K562 (cell line): ENCODE data around the gene PHF1. TPM values are rescaled to one million over a fixed set of nuclear protein-coding genes. Genes with fewer than 3 reads are reported as not detected.

ENCODE experiments used
- CSDE1 ChIP-seq, 2 experiments: fragments of 450-650 bp; IDR thresholded peaks; 2 replicates each; pipeline ENCODE4 v1.6.1; 2016; ENCODE audit warnings: mild to moderate bottlenecking in 1 of 2
- DIDO1 ChIP-seq: fragments of 450-650 bp; IDR thresholded peaks from 2 replicates; pipeline ENCODE4 v1.6.1; 2016; ENCODE audit warnings: low read depth, missing biosample characterization, missing genetic modification characterization
- EHMT2 ChIP-seq: fragments of 450-650 bp; IDR thresholded peaks from 2 replicates; pipeline ENCODE4 v1.6.1; 2018; ENCODE audit warnings: antibody characterized with exemption
- FOS ChIP-seq: IDR thresholded peaks from 3 replicates; pipeline ENCODE4 v1.6.1; 2011; ENCODE audit not compliant: insufficient read length; ENCODE audit errors: extremely low read depth
- GMEB1 ChIP-seq: fragments of 250-450 bp; sonication (Bioruptor Pico); IDR thresholded peaks from 2 replicates; pipeline ENCODE4 v1.4.0; 2020; ENCODE audit warnings: mild to moderate bottlenecking
- HNRNPL ChIP-seq: fragments of 200-400 bp; formaldehyde crosslinking; IDR thresholded peaks from 2 replicates; pipeline ENCODE4 v1.6.1; 2017; ENCODE audit warnings: low read depth, mild to moderate bottlenecking, low read length
- KLF1 ChIP-seq: fragments of 450-650 bp; IDR thresholded peaks from 2 replicates; pipeline ENCODE4 v1.6.1; 2016; ENCODE audit warnings: missing genetic modification characterization, missing compliant biosample characterization
- MCM3 ChIP-seq: fragments of 450-650 bp; IDR thresholded peaks from 2 replicates; pipeline ENCODE4 v1.6.1; 2016
- MEIS2 ChIP-seq: fragments of 450-650 bp; IDR thresholded peaks from 2 replicates; pipeline ENCODE4 v1.6.1; 2014; ENCODE audit warnings: mild to moderate bottlenecking; ENCODE audit not compliant: partially characterized antibody
- MXI1 ChIP-seq: IDR thresholded peaks from 2 replicates; pipeline ENCODE4 v1.6.1; 2011; ENCODE audit warnings: low read depth, mild to moderate bottlenecking, improper control_type of control experiment, low read length
- PHF21A ChIP-seq: fragments of 450-650 bp; IDR thresholded peaks from 2 replicates; pipeline ENCODE4 v1.6.1; 2017; ENCODE audit warnings: low read depth, borderline replicate concordance
- POLR2AphosphoS2 ChIP-seq: IDR thresholded peaks from 2 replicates; pipeline ENCODE4 v1.6.1; 2012; ENCODE audit warnings: low read length, improper control_type of control experiment
- RERE ChIP-seq: sonication (generic); formaldehyde crosslinking; IDR thresholded peaks from 2 replicates; pipeline ENCODE4 v1.8.0; 2023; ENCODE audit warnings: missing genetic modification reagents, mild to moderate bottlenecking, borderline replicate concordance
- SMAD4 ChIP-seq: fragments of 250-450 bp; sonication (Bioruptor Pico); conservative IDR thresholded peaks from 2 replicates; pipeline ENCODE4 v1.8.0; 2021; ENCODE audit warnings: inconsistent platforms, mild to moderate bottlenecking, moderate library complexity
- SMC3 ChIP-seq: conservative IDR thresholded peaks from 2 replicates; pipeline ENCODE4 v1.6.1; 2011; ENCODE audit warnings: low read depth, low read length, improper control_type of control experiment; ENCODE audit not compliant: insufficient read depth
- SRSF9 ChIP-seq: fragments of 200-400 bp; formaldehyde crosslinking; IDR thresholded peaks from 2 replicates; pipeline ENCODE4 v1.6.1; 2017; ENCODE audit warnings: low read depth, low read length, borderline replicate concordance
- STAT5A ChIP-seq: IDR thresholded peaks from 2 replicates; pipeline ENCODE4 v1.6.1; 2012; ENCODE audit warnings: low read length, inconsistent platforms, borderline replicate concordance
- TARDBP ChIP-seq: fragments of 450-650 bp; IDR thresholded peaks from 2 replicates; pipeline ENCODE4 v1.6.1; 2016
- TSC22D4 ChIP-seq: fragments of 450-650 bp; IDR thresholded peaks from 2 replicates; pipeline ENCODE4 v1.6.1; 2016; ENCODE audit warnings: missing genetic modification characterization, missing biosample characterization, control low read depth
- U2AF2 ChIP-seq: fragments of 200-400 bp; formaldehyde crosslinking; optimal IDR thresholded peaks from 2 replicates; pipeline ENCODE3; 2017; ENCODE audit warnings: low read depth, mild to moderate bottlenecking, low read length
- ZBTB1 ChIP-seq: sonication (generic); formaldehyde crosslinking; IDR thresholded peaks from 2 replicates; pipeline ENCODE4 v1.8.1; 2023; ENCODE audit warnings: missing genetic modification reagents, low read depth, mild to moderate bottlenecking, borderline replicate concordance
- ZC3H8 ChIP-seq: fragments of 450-650 bp; IDR thresholded peaks from 2 replicates; pipeline ENCODE4 v1.6.1; 2017
- ZNF121 ChIP-seq: sonication (generic); formaldehyde crosslinking; conservative IDR thresholded peaks from 2 replicates; pipeline ENCODE4 v1.8.0; 2022; ENCODE audit warnings: missing genetic modification reagents
- ZNF175 ChIP-seq: fragments of 200-800 bp; sonication (Bioruptor generic); IDR thresholded peaks from 2 replicates; pipeline ENCODE4 v1.6.1; 2016; ENCODE audit warnings: low read depth, mild to moderate bottlenecking, missing genetic modification characterization, missing compliant biosample characterization
- ZNF780A ChIP-seq: fragments of 250-450 bp; sonication (Bioruptor Pico); IDR thresholded peaks from 2 replicates; pipeline ENCODE4 v1.5.0; 2021; ENCODE audit warnings: mild to moderate bottlenecking
- polyA plus RNA-seq, 8 experiments: library from polyadenylated mRNA; depleted of rRNA in 4 of 8; stranded (reverse) in 5 of 8; unstranded in 3 of 8; fragments of >200 nt; fragmentation: Nextera tagmentation in 2 of 8; fragmentation: Illumina TruSeq in 1 of 8; extraction: Ambion mirVana in 2 of 8; extraction: Trizol in 1 of 8; gene quantifications; 2 replicates each; pipeline versions ENCODE4 v1.2.1 to v1.2.3, GENCODE V29; 2011 to 2014; ENCODE audit warnings: inconsistent platforms in 1 of 8, missing spikeins in 1 of 8
- total RNA-seq, 7 experiments: library from RNA; depleted of rRNA in 6 of 7; stranded (reverse); fragments of >200 nt in 6 of 7; fragmentation: Illumina TruSeq in 2 of 7; extraction: Trizol in 2 of 7; gene quantifications; 2 replicates each; pipeline versions ENCODE4 v1.2.1 to v1.2.3, GENCODE V29; 2011 to 2021; ENCODE audit warnings: low replicate concordance in 1 of 7

The PHF1 gene
- total and polyA plus RNA-seq, 9 of the 15 experiments (the other 6 are each of a cell fraction or from before 2014, with no cell fraction given): 3.7 to 64.2 (median 33.7) TPM

DNA sequence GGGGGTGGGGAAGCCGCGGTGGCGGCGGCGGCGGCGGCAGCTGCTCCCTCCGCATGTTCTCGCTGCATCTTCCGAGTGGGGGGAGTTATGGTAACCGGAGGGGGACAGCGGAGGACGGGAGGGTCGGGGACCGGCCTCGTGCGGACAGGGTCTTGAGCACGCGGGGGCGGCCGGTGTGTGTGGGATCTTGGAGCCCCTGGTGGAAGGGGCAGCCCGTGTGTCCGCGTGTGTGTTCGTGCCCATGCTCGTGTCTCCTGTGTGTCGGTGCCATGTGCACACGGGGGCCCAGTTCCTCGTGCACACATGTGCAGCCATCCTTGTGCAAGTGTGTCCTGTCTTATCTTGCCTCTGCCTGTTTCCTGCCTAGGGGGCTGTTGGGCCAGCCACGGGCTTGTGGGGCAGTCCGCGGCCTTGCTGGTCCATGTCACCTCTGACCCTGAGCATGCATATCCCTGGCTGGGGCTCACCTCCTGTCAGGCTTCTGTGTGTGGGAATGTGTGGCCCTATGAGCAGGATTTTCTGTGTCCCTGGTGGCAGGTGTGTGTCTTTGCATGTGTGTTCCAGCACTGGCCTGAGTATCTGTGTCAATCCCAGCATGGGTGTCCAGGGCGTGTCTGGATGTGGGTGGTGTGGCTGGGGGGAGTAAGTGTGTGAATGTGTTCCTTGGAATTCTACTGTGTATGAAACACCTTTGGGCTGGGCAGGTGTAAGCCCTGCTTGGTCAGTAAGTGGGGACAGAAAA, 17.6 kb downstream of the PHF1 start (continued):
- TF ChIP-seq GMEB1 (no peak), KLF1 (tag) (no peak), POLR2AphosphoS2 (no peak), CSDE1 (IDR thresholded peaks at IDR 0.05) (no peak; a peak in 2 of 4 replicates), TARDBP (0 out of 2 replicates have a peak, but pooled peaks have one; percentile 17), SRSF9 (no peak), DIDO1 (tag) (no peak), STAT5A (no peak; the same call in 1 of the 2 replicates), ZNF121 (peak; percentile 55), FOS (no peak), ZC3H8 (no peak), U2AF2 (no peak), HNRNPL (no peak), ZNF780A (CRISPR knock-in tag) (no peak), TSC22D4 (tag) (no peak), MEIS2 (no peak), RERE (CRISPR knock-in tag) (no peak), EHMT2 (no peak; the same call in 1 of the 2 replicates), MXI1 (peak; percentile 73; the same call in 1 of the 2 replicates), ZNF175 (CRISPR knock-in tag) (no peak), SMAD4 (peak; percentile 81), MCM3 (no peak), PHF21A (peak; percentile 12; the same call in 1 of the 2 replicates), SMC3 (peak; percentile 35), ZBTB1 (peak; percentile 96)
